Activated CD8-positive, alpha-beta memory T cell treated with anti-CD3 and anti-CD28 coated beads for 1 hour (primary cell): ENCODE data around the gene STON1.
"Not testable (repeated sequence)": the region's sequence is repeated elsewhere in the genome, so short reads cannot be mapped to it uniquely, and the experiment has no call there.

Experiments used
- DNase-seq, 2 donors: peaks; one replicate each; pipeline ENCODE4 v3.0.0-alpha.2; 2020; ENCODE audit warnings: low read depth in 1 of 2; ENCODE audit errors: extremely low read depth in 1 of 2

STON1 gene

GRCh38 chr2:48572816-48573215 lies 42.9 kb downstream of the STON1 start:
- no peak for DNase-seq

DNA sequence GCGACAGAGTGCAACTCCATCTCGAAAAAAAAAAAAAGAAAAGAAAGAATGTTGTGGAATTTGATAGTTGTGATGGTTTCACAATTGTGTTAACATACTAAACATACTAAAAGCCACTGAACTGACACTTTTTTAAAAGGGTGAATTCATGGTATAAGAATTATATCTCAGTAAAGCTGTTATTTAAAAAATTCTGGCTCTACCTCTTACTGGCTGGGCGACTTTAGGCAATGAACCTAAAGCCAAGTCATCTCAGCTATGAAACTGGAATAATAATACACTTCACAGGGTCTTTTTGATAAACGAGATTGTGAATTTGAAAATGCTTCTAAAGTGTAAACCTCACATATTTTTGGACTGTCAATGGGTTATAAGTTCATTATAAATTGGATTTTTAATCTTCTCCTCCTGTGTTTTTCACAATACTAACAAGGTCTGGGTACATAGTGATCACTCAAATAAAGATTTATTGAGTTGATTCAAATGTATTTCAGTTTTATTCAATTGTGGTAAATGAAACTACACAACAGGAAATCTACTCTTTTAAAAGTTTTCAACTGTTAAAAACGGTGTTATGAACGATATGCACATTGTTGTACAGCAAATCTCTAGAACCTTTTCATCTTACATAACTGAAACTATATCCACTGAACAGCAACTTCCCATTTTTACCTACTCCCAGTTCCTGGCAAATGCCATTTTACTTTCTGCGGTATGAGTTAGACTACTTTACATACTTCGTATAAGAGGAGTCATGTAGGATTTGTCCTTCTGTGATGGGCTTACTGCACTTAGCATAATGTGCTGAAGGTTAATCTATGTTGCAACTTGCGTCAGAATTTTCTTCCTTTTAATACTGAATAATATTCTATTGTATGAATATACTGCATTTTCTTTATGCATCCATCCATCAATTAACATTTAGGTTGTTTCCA lies 44.7 kb downstream of the STON1 start:
- DNase-seq, result no peak

DNA sequence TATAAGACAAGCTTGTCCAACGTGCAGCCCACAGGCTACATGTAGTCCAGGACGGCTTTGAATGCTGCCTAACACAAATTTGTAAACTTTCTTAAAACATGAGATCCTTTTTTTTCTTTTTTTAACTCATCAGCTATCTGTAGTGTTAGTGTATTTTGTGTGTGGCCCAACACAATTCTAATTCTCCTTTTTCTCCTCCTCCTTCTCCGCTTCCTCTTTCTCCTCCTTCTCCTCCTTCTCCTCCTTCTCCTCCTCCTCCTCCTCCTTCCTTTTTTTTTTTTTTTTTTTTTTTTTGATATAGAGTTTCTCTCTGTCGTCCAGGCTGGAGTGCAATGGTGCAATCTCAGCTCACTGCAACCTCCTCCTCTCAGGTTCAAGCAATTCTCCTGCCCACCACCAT lies 48.4 kb downstream of the STON1 start:
- DNase-seq, result no peak

- no peak for DNase-seq
These were observed 54.0 kb downstream of the STON1 start for GRCh38 chr2:48583961-48584360.

- DNase-seq, result no peak
These were observed 54.6 kb downstream of the STON1 start for GRCh38 chr2:48584551-48584950.

- DNase-seq, result no peak
These were observed 56.5 kb downstream of the STON1 start for GRCh38 chr2:48586433-48586832.

DNA sequence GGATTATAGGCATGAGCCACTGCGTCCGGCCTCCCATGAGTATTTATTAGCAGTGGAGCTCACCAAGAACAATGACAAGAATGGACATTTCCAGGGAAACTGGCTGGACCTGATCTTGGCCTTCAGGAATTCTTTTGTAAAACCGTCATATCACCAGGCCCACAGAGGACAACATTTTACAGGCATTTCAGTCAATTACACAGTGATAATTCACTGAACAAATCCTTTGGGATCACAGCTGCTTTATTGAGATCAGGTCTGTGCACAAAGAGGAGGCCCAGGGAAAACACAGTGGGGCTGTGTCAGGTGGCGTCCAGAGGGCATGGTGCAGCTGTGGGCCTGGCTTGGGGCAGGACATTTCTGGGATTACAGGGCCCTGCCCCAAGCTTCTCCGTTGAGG lies 57.6 kb downstream of the STON1 start:
- no peak for DNase-seq

- no peak for DNase-seq
These were observed 58.0 kb downstream of the STON1 start for GRCh38 chr2:48587961-48588360.

DNA sequence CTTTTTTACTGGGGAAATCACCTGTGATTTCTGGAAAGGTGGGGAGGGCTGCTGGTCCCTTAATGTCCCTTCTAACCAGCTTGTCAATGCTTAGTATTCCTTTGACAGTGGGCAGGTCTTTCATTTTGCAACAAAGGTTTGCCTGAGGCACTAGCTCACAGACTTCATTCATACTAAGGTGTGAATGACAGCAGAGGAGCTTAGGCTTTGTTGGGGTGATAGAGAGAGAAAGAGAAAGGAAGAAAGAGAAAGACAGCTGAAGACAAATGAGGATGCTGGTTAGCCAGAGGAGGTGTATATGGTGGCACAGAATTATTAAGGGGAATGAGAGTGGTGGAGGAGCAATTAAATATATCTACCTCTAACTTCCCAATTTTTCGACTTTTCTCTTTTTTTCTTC lies 58.8 kb downstream of the STON1 start:
- DNase-seq, result no peak

GRCh38 chr2:48589170-48589767 lies 59.3 kb downstream of the STON1 start:
- DNase-seq, result no peak

- DNase-seq, result no peak
These were observed 60.1 kb downstream of the STON1 start for GRCh38 chr2:48590017-48590416.

- DNase-seq, result no peak
These were observed 62.1 kb downstream of the STON1 start for GRCh38 chr2:48592067-48592466.

GRCh38 chr2:48596751-48597150 lies 66.8 kb downstream of the STON1 start:
- DNase-seq, result not testable (repeated sequence)

- DNase-seq, result no peak
These were observed 67.5 kb downstream of the STON1 start for GRCh38 chr2:48597492-48597891.

- DNase-seq, result no peak
These were observed 70.4 kb downstream of the STON1 start for GRCh38 chr2:48600204-48600813.

DNA sequence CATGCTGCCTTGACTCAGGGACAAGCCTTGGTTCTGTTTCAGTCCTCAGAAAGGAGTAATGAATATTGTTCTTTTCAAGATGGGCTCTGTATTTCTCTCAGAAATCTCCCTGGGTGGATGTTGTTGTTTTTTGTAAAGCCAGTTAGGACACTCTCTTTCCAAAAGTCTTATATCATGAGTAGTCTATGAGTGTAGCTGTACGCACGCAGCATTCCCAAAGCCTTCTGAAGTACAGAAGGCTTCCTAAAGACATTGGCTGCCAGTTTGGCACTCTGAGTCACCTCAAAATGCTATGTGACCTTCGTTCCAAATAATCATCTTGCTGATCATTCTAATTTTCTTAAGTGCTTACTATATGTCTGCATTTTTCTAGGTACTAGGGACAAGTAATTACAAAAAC lies 71.0 kb downstream of the STON1 start:
- no peak for DNase-seq

DNA sequence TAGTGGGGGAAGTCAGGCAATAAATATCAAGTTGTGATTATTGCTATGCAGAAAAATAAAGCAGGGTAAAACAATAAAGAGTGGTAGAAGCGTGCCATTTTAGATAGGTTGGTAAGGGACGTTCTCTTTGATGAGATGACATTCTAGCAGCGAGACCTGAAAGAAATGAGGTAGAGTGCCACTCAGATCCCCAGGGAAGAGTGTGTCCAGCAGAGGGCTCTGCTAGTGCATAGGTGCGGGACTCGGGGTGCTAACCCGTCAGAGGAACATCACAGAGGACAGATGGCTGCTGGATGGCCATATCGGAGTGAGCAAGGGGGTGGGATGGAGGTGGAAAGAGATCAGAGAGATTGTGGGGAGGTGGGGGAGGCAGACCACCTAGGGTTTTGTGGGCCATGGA lies 71.4 kb downstream of the STON1 start:
- no peak for DNase-seq

DNA sequence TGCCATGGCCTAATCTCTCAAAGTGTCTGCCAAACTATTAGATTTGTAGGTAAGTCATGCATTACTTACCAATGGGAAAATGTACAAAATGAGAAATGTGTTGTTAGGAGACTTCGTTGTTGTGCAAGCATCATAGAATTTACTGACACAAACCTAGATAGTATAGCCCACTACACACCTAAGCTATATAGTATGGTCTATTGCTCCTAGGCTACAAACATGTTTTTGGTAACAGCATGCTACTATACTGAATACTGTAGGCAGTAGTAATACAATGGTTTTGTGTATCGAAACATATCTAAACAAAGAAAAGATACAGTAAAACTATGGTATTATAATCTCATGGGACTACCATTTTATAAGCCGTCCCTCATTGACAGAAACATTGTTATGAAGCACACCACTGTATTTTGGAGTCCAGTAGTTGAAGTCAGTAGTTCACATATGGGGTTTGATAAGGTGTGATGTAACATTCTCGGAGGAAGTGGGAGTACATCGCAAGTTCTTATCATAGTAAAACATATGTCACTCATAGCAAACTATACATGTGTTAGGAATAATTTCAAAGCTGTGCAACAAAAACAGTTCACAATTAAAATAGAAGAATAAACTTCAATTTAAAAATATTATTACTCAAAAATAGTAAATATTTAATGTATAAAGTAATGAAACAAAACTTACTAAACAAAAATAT lies 75.7 kb downstream of the STON1 start:
- no peak for DNase-seq

- no peak for DNase-seq
These were observed 77.5 kb downstream of the STON1 start for GRCh38 chr2:48607307-48608014.

- no peak for DNase-seq
These were observed 83.3 kb downstream of the STON1 start for GRCh38 chr2:48613211-48613610.

- not testable (repeated sequence) for DNase-seq
These were observed 84.6 kb downstream of the STON1 start for GRCh38 chr2:48614581-48614980.
